HEK293 (cell line): Measurements from ENCODE around the gene AASDH.

Source experiments
- CTCF ChIA-PET: fragments of 350-600 bp; formaldehyde crosslinking; extraction: SDS; loops from one replicate; lab custom pipeline; 2021; ENCODE audit warnings: antibody characterized with exemption; lab: Yijun Ruan, JAX
- POLR2A ChIA-PET: fragments of 300-600 bp; formaldehyde crosslinking; extraction: SDS; loops from one replicate; lab custom pipeline; 2020; ENCODE audit warnings: antibody characterized with exemption, inconsistent platforms; lab: Yijun Ruan, JAX
- H3K27ac ChIP-seq: fragments of 200-500 bp; sonication (Bioruptor generic); 2 replicates; pipeline ENCODE4 v1.5.1; 2014; ENCODE audit warnings: low read depth, low read length, control low read depth, inconsistent platforms; ENCODE audit errors: extremely low read depth
- H3K36me3 ChIP-seq, 2 experiments: fragments of 200-500 bp in 1 of 2; sonication (Bioruptor generic) in 1 of 2; 1 replicate in 1 of 2; 2 replicates in 1 of 2; pipeline ENCODE4 v1.5.1; 2014 to 2017; ENCODE audit warnings: inconsistent platforms in 2 of 2, low read length in 2 of 2; ENCODE audit not compliant: control insufficient read depth in 2 of 2, insufficient read depth in 1 of 2
- H3K4me1 ChIP-seq: fragments of 200-500 bp; sonication (Bioruptor generic); 2 replicates; pipeline ENCODE4 v1.5.1; 2014; ENCODE audit warnings: mild to moderate bottlenecking, low read length, inconsistent platforms; ENCODE audit not compliant: control insufficient read depth, insufficient read depth
- H3K4me3 ChIP-seq: 2 replicates; pipeline ENCODE4 v1.5.1; 2011; ENCODE audit warnings: low read depth, mild to moderate bottlenecking, control low read depth, low read length, moderate library complexity
- H3K9me3 ChIP-seq: fragments of 200-500 bp; sonication (Bioruptor generic); 2 replicates; pipeline ENCODE4 v1.5.1; 2014; ENCODE audit warnings: low read depth, low read length, inconsistent platforms; ENCODE audit not compliant: control insufficient read depth, insufficient read depth
- ELK4 ChIP-seq: IDR thresholded peaks from 2 replicates; pipeline ENCODE4 v1.6.1; 2011; ENCODE audit warnings: mild to moderate bottlenecking, low read depth, low read length, borderline replicate concordance
- KLF10 ChIP-seq: fragments of 450-650 bp; IDR thresholded peaks from 2 replicates; pipeline ENCODE4 v1.5.1; 2018; ENCODE audit warnings: missing biosample characterization, mild to moderate bottlenecking, missing genetic modification characterization
- OSR2 ChIP-seq: fragments of 450-650 bp; formaldehyde crosslinking; IDR thresholded peaks from 2 replicates; pipeline ENCODE4 v1.5.1; 2016; ENCODE audit warnings: missing biosample characterization, missing genetic modification characterization
- PRDM2 ChIP-seq: fragments of 450-650 bp; formaldehyde crosslinking; IDR thresholded peaks from 2 replicates; pipeline ENCODE4 v1.5.1; 2016; ENCODE audit warnings: missing biosample characterization, missing genetic modification characterization, borderline replicate concordance
- SP2 ChIP-seq: fragments of 450-650 bp; formaldehyde crosslinking; IDR thresholded peaks from 2 replicates; pipeline ENCODE4 v1.5.1; 2016; ENCODE audit warnings: missing biosample characterization, missing genetic modification characterization
- YY1 ChIP-seq: fragments of 450-650 bp; formaldehyde crosslinking; IDR thresholded peaks from 2 replicates; pipeline ENCODE4 v1.5.1; 2018; ENCODE audit warnings: missing biosample characterization, missing genetic modification characterization
- YY2 ChIP-seq: fragments of 450-650 bp; formaldehyde crosslinking; IDR thresholded peaks from 2 replicates; pipeline ENCODE4 v1.5.1; 2016; ENCODE audit warnings: missing biosample characterization, missing genetic modification characterization
- ZBTB17 ChIP-seq: fragments of 450-650 bp; formaldehyde crosslinking; IDR thresholded peaks from 2 replicates; pipeline ENCODE4 v1.5.1; 2016; ENCODE audit warnings: missing biosample characterization, missing genetic modification characterization
- ZFP41 ChIP-seq: fragments of 450-650 bp; formaldehyde crosslinking; IDR thresholded peaks from 2 replicates; pipeline ENCODE4 v1.5.1; 2016; ENCODE audit warnings: missing biosample characterization, missing genetic modification characterization, borderline replicate concordance
- ZNF112 ChIP-seq: fragments of 450-650 bp; formaldehyde crosslinking; IDR thresholded peaks from 2 replicates; pipeline ENCODE4 v1.5.0; 2017; ENCODE audit warnings: missing biosample characterization, missing genetic modification characterization
- ZNF184 ChIP-seq: fragments of 450-650 bp; IDR thresholded peaks from 2 replicates; pipeline ENCODE4 v1.5.1; 2018; ENCODE audit warnings: missing biosample characterization, mild to moderate bottlenecking, missing genetic modification characterization
- ZNF341 ChIP-seq: fragments of 450-650 bp; formaldehyde crosslinking; IDR thresholded peaks from 2 replicates; pipeline ENCODE4; 2016; ENCODE audit warnings: low read depth, missing biosample characterization, missing genetic modification characterization
- ZNF350 ChIP-seq: fragments of 450-650 bp; formaldehyde crosslinking; IDR thresholded peaks from 2 replicates; pipeline ENCODE4 v1.5.0; 2017; ENCODE audit warnings: missing biosample characterization, mild to moderate bottlenecking, missing genetic modification characterization
- ZNF394 ChIP-seq: fragments of 450-650 bp; formaldehyde crosslinking; IDR thresholded peaks from 2 replicates; pipeline ENCODE4 v1.5.1; 2016; ENCODE audit warnings: missing biosample characterization, missing genetic modification characterization, mild to moderate bottlenecking, moderate library complexity, borderline replicate concordance
- ZNF449 ChIP-seq: fragments of 450-650 bp; formaldehyde crosslinking; IDR thresholded peaks from 2 replicates; pipeline ENCODE4 v1.5.1; 2017; ENCODE audit warnings: missing biosample characterization, mild to moderate bottlenecking, missing genetic modification characterization, moderate library complexity
- ZNF513 ChIP-seq: fragments of 450-650 bp; IDR thresholded peaks from 2 replicates; pipeline ENCODE4 v1.5.1; 2018; ENCODE audit warnings: missing biosample characterization, missing genetic modification characterization
- ZNF514 ChIP-seq: fragments of 450-650 bp; formaldehyde crosslinking; IDR thresholded peaks from 2 replicates; pipeline ENCODE4 v1.5.1; 2016; ENCODE audit warnings: missing biosample characterization, missing genetic modification characterization
- ZNF530 ChIP-seq: fragments of 450-650 bp; formaldehyde crosslinking; IDR thresholded peaks from 2 replicates; pipeline ENCODE4 v1.5.1; 2016; ENCODE audit warnings: low read depth, missing biosample characterization, missing genetic modification characterization
- ZNF548 ChIP-seq: fragments of 450-650 bp; formaldehyde crosslinking; IDR thresholded peaks from 2 replicates; pipeline ENCODE4 v1.5.1; 2016; ENCODE audit warnings: missing biosample characterization, missing genetic modification characterization
- ZNF560 ChIP-seq: fragments of 450-650 bp; formaldehyde crosslinking; IDR thresholded peaks from 2 replicates; pipeline ENCODE4 v1.5.1; 2017; ENCODE audit warnings: missing biosample characterization, missing genetic modification characterization, borderline replicate concordance
- ZNF585B ChIP-seq: fragments of 450-650 bp; formaldehyde crosslinking; IDR thresholded peaks from 2 replicates; pipeline ENCODE4 v1.5.1; 2016; ENCODE audit warnings: missing biosample characterization, missing genetic modification characterization
- ZNF843 ChIP-seq: fragments of 450-650 bp; formaldehyde crosslinking; IDR thresholded peaks from 2 replicates; pipeline ENCODE4 v1.5.1; 2016; ENCODE audit warnings: missing biosample characterization, missing genetic modification characterization
- ZSCAN16 ChIP-seq: fragments of 450-650 bp; formaldehyde crosslinking; IDR thresholded peaks from 2 replicates; pipeline ENCODE4 v1.5.1; 2016; ENCODE audit warnings: missing biosample characterization, missing genetic modification characterization
- ZSCAN18 ChIP-seq: fragments of 450-650 bp; formaldehyde crosslinking; IDR thresholded peaks from 2 replicates; pipeline ENCODE4 v1.5.1; 2016; ENCODE audit warnings: missing biosample characterization, missing genetic modification characterization

AASDH gene

GRCh38 chr4:56315543-56315942 lies 71.7 kb downstream of the AASDH start:
- POLR2A ChIA-PET, result no interaction called here
- peaks cover 0 to 15% of the 10 kb centered on the region in 2 experiments; a peak in 1 of 3 replicates for H3K36me3 ChIP-seq
- no peak overlapping the region for H3K27ac ChIP-seq
- no peaks in the 10 kb centered on the region for H3K9me3 ChIP-seq
- H3K4me3 ChIP-seq, result no peak overlapping the region
- no peaks in the 10 kb centered on the region for H3K4me1 ChIP-seq
- CTCF ChIA-PET, result no interaction called here
- TF ChIP-seq ZSCAN16 (tag by site-specific recombination) (no peak), ZNF184 (no peak), SP2 (tag by site-specific recombination) (no peak), ZNF560 (tag by site-specific recombination) (no peak), OSR2 (no peak), ZBTB17 (tag by site-specific recombination) (no peak), PRDM2 (no peak), YY1 (tag by site-specific recombination) (no peak), ELK4 (no peak), ZNF513 (no peak), ZNF585B (tag by site-specific recombination) (no peak), ZNF514 (no peak), KLF10 (no peak), ZFP41 (tag by site-specific recombination) (no peak), ZNF350 (tag by site-specific recombination) (no peak), ZNF341 (tag by site-specific recombination) (no peak)

GRCh38 chr4:56315041-56315440 lies 72.2 kb downstream of the AASDH start:
- ChIA-PET CTCF (no interaction called here), POLR2A (no interaction called here)
- H3K4me1 ChIP-seq, result no peaks in the 10 kb centered on the region
- H3K4me3 ChIP-seq, result no peak overlapping the region
- no peaks in the 10 kb centered on the region for H3K9me3 ChIP-seq
- H3K36me3 ChIP-seq, result peaks cover 0 to 15% of the 10 kb centered on the region in 2 experiments; a peak in 1 of 3 replicates
- H3K27ac ChIP-seq, result no peak overlapping the region
- no peak for TF ChIP-seq ZNF548 (tag by site-specific recombination)
- TF ChIP-seq ZNF112 (tag by site-specific recombination), result no peak
- no peak for TF ChIP-seq ZNF530 (tag by site-specific recombination)
- no peak for TF ChIP-seq ZNF843 (tag by site-specific recombination)
- TF ChIP-seq ZNF394 (tag by site-specific recombination), result no peak
- no peak for TF ChIP-seq YY2 (tag by site-specific recombination)
- no peak for TF ChIP-seq ZSCAN18 (tag by site-specific recombination)
- TF ChIP-seq ZNF449 (tag by site-specific recombination), result no peak
